Islet of Langerhans (tissue), 1 donor: ENCODE measurements around the gene CFAP47.
A peak's percentile ranks its signal among the peaks of the same experiment; 100 is the strongest.
"Not testable (repeated sequence)": the region's sequence is repeated elsewhere in the genome, so short reads cannot be mapped to it uniquely, and the experiment has no call there.

Source experiments
- FAIRE-seq: peaks from one replicate; lab custom pipeline; 2011; peaks lifted over from hg19 to GRCh38; lab: Jason Lieb, UNC

The CFAP47 gene

GRCh38 chrX:35919536-35920309 lies at the start of gene CFAP47:
Gene CFAP47 (plus strand): TSS chrX:35919734. CDS start chrX:35919800, 66 bp downstream.
- peak; percentile 17 for FAIRE-seq

GRCh38 chrX:35880601-35881000 lies 38.9 kb upstream of the CFAP47 start:
- no peak for FAIRE-seq

- no peak for FAIRE-seq
These were observed 33.4 kb upstream of the CFAP47 start for GRCh38 chrX:35886135-35886534.

- FAIRE-seq = peak; percentile 100
These were observed 28.8 kb upstream of the CFAP47 start for GRCh38 chrX:35890699-35891098.

- FAIRE-seq = not testable (repeated sequence)
These were observed 67.3 kb downstream of the CFAP47 start for GRCh38 chrX:35986816-35987215.

GRCh38 chrX:36007207-36007606 lies 87.7 kb downstream of the CFAP47 start:
- FAIRE-seq = no peak

GRCh38 chrX:36019125-36019524 lies 99.6 kb downstream of the CFAP47 start:
- no peak for FAIRE-seq

- FAIRE-seq = no peak
These were observed 116.0 kb downstream of the CFAP47 start for GRCh38 chrX:36035550-36035949.

GRCh38 chrX:36062778-36063177 lies 143.2 kb downstream of the CFAP47 start:
- no peak for FAIRE-seq

- no peak for FAIRE-seq
These were observed 151.5 kb downstream of the CFAP47 start for GRCh38 chrX:36071061-36071460.

GRCh38 chrX:36075009-36075408 lies 155.5 kb downstream of the CFAP47 start:
- FAIRE-seq = not testable (repeated sequence)

GRCh38 chrX:36083256-36083655 lies 163.7 kb downstream of the CFAP47 start:
- no peak for FAIRE-seq

- FAIRE-seq = no peak
These were observed 167.8 kb downstream of the CFAP47 start for GRCh38 chrX:36087366-36087765.

- peak; percentile 24 for FAIRE-seq
These were observed 169.4 kb downstream of the CFAP47 start for GRCh38 chrX:36088939-36089338.

GRCh38 chrX:36102425-36102824 lies 182.9 kb downstream of the CFAP47 start:
- FAIRE-seq = no peak

GRCh38 chrX:36116222-36116621 lies 196.7 kb downstream of the CFAP47 start:
- no peak for FAIRE-seq

- no peak for FAIRE-seq
These were observed 239.7 kb downstream of the CFAP47 start for GRCh38 chrX:36159254-36159653.

GRCh38 chrX:36160081-36160480 lies 240.5 kb downstream of the CFAP47 start:
- no peak for FAIRE-seq

GRCh38 chrX:36198575-36198974 lies 279.0 kb downstream of the CFAP47 start:
- no peak for FAIRE-seq

GRCh38 chrX:36199928-36200327 lies 280.4 kb downstream of the CFAP47 start:
- FAIRE-seq = no peak

- FAIRE-seq = no peak
These were observed 295.4 kb downstream of the CFAP47 start for GRCh38 chrX:36214924-36215323.

GRCh38 chrX:36218801-36219200 lies 299.3 kb downstream of the CFAP47 start:
- FAIRE-seq = no peak

GRCh38 chrX:36234840-36235528 lies 315.4 kb downstream of the CFAP47 start:
- not testable (repeated sequence) for FAIRE-seq

- no peak for FAIRE-seq
These were observed 321.9 kb downstream of the CFAP47 start for GRCh38 chrX:36241397-36241796.
